ENCODE results near the gene NXNL1.
"Not testable (repeated sequence)": the region's sequence is repeated elsewhere in the genome, so short reads cannot be mapped to it uniquely, and the experiment has no call there.

- not testable (repeated sequence) for TF ChIP-seq CTCF (IDR thresholded peaks at IDR 0.05); ZFX (IDR thresholded peaks at IDR 0.05; ENCODE audit: borderline replicate concordance)
These were observed 47.8 kb upstream of the NXNL1 start for GRCh38 chr19:17508558-17508933.

Data from 22Rv1 (cell line).